Hepatocyte (in vitro differentiated cells): ENCODE results near the gene INS. TPM values are rescaled to one million over a fixed set of nuclear protein-coding genes. Genes with fewer than 3 reads are reported as not detected.

Experiments used
- DNase-seq: peaks from one replicate; pipeline ENCODE4 v3.0.0-alpha.2; 2016; ENCODE audit warnings: low spot score
- H2AFZ ChIP-seq: fragments of 200-600 bp; sonication (generic); 2 replicates; pipeline ENCODE4 v1.6.0; 2016; ENCODE audit warnings: antibody characterized with exemption, mild to moderate bottlenecking
- H3K27ac ChIP-seq: fragments of 200-600 bp; sonication (generic); 2 replicates; pipeline ENCODE4 v1.5.1; 2016; ENCODE audit warnings: mild to moderate bottlenecking
- H3K27me3 ChIP-seq: fragments of 200-600 bp; sonication (generic); 2 replicates; pipeline ENCODE4 v1.6.1; 2016
- H3K36me3 ChIP-seq: fragments of 200-600 bp; sonication (generic); replicated peaks from 2 replicates; pipeline ENCODE4 v1.5.1; 2016; ENCODE audit warnings: low read depth; ENCODE audit not compliant: insufficient read depth
- H3K4me1 ChIP-seq: fragments of 200-600 bp; sonication (generic); 2 replicates; pipeline ENCODE4 v1.5.1; 2016; ENCODE audit warnings: mild to moderate bottlenecking, moderate library complexity; ENCODE audit not compliant: insufficient read depth
- H3K4me2 ChIP-seq: fragments of 200-600 bp; sonication (generic); 2 replicates; pipeline ENCODE4 v1.6.0; 2016
- H3K4me3 ChIP-seq: fragments of 200-600 bp; sonication (generic); 2 replicates; pipeline ENCODE4 v1.5.1; 2016; ENCODE audit warnings: mild to moderate bottlenecking
- H3K79me2 ChIP-seq: fragments of 200-600 bp; sonication (generic); 2 replicates; pipeline ENCODE4 v1.6.0; 2017; ENCODE audit warnings: mild to moderate bottlenecking
- H3K9me2 ChIP-seq: fragments of 200-600 bp; sonication (generic); replicated peaks from 2 replicates; pipeline ENCODE4 v1.6.0; 2017; ENCODE audit warnings: mild to moderate bottlenecking; ENCODE audit not compliant: insufficient read depth
- H3K9me3 ChIP-seq: fragments of 200-600 bp; sonication (generic); 2 replicates; pipeline ENCODE4 v1.5.1; 2016; ENCODE audit warnings: low read depth, mild to moderate bottlenecking
- H4K20me1 ChIP-seq: fragments of 200-600 bp; sonication (generic); 2 replicates; pipeline ENCODE4 v1.6.0; 2016; ENCODE audit warnings: mild to moderate bottlenecking; ENCODE audit not compliant: insufficient read depth, poor library complexity, severe bottlenecking
- CTCF ChIP-seq: fragments of 200-600 bp; sonication (generic); IDR thresholded peaks from 2 replicates; pipeline ENCODE4 v1.5.1; 2016; ENCODE audit warnings: antibody characterized with exemption, mild to moderate bottlenecking; ENCODE audit not compliant: poor library complexity
- EZH2 ChIP-seq: fragments of 200-600 bp; sonication (generic); IDR thresholded peaks from 2 replicates; pipeline ENCODE4 v1.6.1; 2016; ENCODE audit warnings: antibody characterized with exemption, mild to moderate bottlenecking, borderline replicate concordance
- EZH2phosphoT487 ChIP-seq: fragments of 200-600 bp; sonication (generic); IDR thresholded peaks from one replicate; pipeline ENCODE4 v1.6.1; 2018; ENCODE audit warnings: antibody characterized with exemption, mild to moderate bottlenecking, low read depth, moderate library complexity; ENCODE audit not compliant: unreplicated experiment, severe bottlenecking
- WGBS: methylation state at CpG from one replicate; pipeline ENCODE4 v1.1.6; 2016; ENCODE audit warnings: low lambda C conversion rate; ENCODE audit errors: missing lambda C conversion rate; 5-methylcytosine and 5-hydroxymethylcytosine counted together
- polyA plus RNA-seq: library from polyadenylated mRNA; unstranded; fragments of >200 nt; fragmentation: Nextera tagmentation; extraction: Ambion mirVana; gene quantifications from 2 replicates; pipeline ENCODE4 v1.2.1, GENCODE V29; 2016
- total RNA-seq: library from RNA; depleted of rRNA; stranded (reverse); fragments of >200 nt; gene quantifications from 2 replicates; pipeline ENCODE4 v1.2.3, GENCODE V29; 2014

The INS gene
- total and polyA plus RNA-seq, 2 experiments from 2014 or later, result not detected

- 79% methylated on average over 33 of the region's 33 CpGs for WGBS
- peaks cover 58% of the 10 kb centered on the region for H3K79me2 ChIP-seq
- H3K4me1 ChIP-seq, result no peaks in the 10 kb centered on the region
- no peaks in the 10 kb centered on the region for H3K36me3 ChIP-seq
- H3K27ac ChIP-seq, result peak overlapping the region; percentile 69
- H4K20me1 ChIP-seq, result peaks cover 79% of the 10 kb centered on the region
- H3K9me3 ChIP-seq, result no peaks in the 10 kb centered on the region
- H3K27me3 ChIP-seq, result no peaks in the 10 kb centered on the region
- H2AFZ ChIP-seq, result no peak overlapping the region
- no peak for DNase-seq
- H3K4me3 ChIP-seq, result no peak overlapping the region
- peak overlapping the region; percentile 81 for H3K4me2 ChIP-seq
- TF ChIP-seq EZH2 (no peak), CTCF (no peak), EZH2phosphoT487 (no peak)
- H3K9me2 ChIP-seq, result no peaks in the 10 kb centered on the region
Observed at GRCh38 chr11:2133241-2134021, 27.6 kb downstream of the INS start.

GRCh38 chr11:2132874-2133240, 28.2 kb downstream of the INS start:
- H3K27me3 ChIP-seq, result no peaks in the 10 kb centered on the region
- H3K9me2 ChIP-seq, result no peaks in the 10 kb centered on the region
- peaks cover 53% of the 10 kb centered on the region for H3K79me2 ChIP-seq
- H4K20me1 ChIP-seq, result peaks cover 75% of the 10 kb centered on the region
- H2AFZ ChIP-seq, result no peak overlapping the region
- peak overlapping the region; percentile 81 for H3K4me2 ChIP-seq
- H3K27ac ChIP-seq, result peak overlapping the region; percentile 69
- H3K9me3 ChIP-seq, result no peaks in the 10 kb centered on the region
- H3K4me3 ChIP-seq, result no peak overlapping the region
- no peak for DNase-seq
- no peaks in the 10 kb centered on the region for H3K36me3 ChIP-seq
- 73% methylated on average over 17 of the region's 24 CpGs for WGBS
- TF ChIP-seq CTCF (no peak), EZH2phosphoT487 (no peak), EZH2 (no peak)
- no peaks in the 10 kb centered on the region for H3K4me1 ChIP-seq

- Histone ChIP-seq H3K4me3 (no peak overlapping the region), H3K36me3 (no peaks in the 10 kb centered on the region), H3K9me2 (no peaks in the 10 kb centered on the region), H3K27me3 (no peaks in the 10 kb centered on the region), H3K27ac (peak overlapping the region; percentile 69), H3K9me3 (no peaks in the 10 kb centered on the region), H3K4me1 (no peaks in the 10 kb centered on the region), H3K79me2 (peaks cover 47% of the 10 kb centered on the region), H4K20me1 (peaks cover 69% of the 10 kb centered on the region), H3K4me2 (no peak overlapping the region), H2AFZ (no peak overlapping the region)
- WGBS, result 81% methylated on average over 6 of the region's 6 CpGs
- no peak for DNase-seq
- TF ChIP-seq CTCF (no peak), EZH2 (no peak), EZH2phosphoT487 (no peak)
Observed at GRCh38 chr11:2132246-2132645, 28.8 kb downstream of the INS start.
